H54 (cell line): ENCODE results near the gene MCF2L.

Experiments used
- DNase-seq: peaks from one replicate; pipeline ENCODE4 v3.0.0; 2011; ENCODE audit warnings: low spot score, mixed read lengths; ENCODE audit not compliant: insufficient read length
- FAIRE-seq: peaks from 3 replicates; lab custom pipeline; 2011; peaks lifted over from hg19 to GRCh38; lab: Jason Lieb, UNC
- POLR2A ChIP-seq: IDR thresholded peaks from 2 replicates; pipeline ENCODE4 v1.6.1; 2011; ENCODE audit warnings: low read depth, mild to moderate bottlenecking, low read length

The MCF2L gene

DNA sequence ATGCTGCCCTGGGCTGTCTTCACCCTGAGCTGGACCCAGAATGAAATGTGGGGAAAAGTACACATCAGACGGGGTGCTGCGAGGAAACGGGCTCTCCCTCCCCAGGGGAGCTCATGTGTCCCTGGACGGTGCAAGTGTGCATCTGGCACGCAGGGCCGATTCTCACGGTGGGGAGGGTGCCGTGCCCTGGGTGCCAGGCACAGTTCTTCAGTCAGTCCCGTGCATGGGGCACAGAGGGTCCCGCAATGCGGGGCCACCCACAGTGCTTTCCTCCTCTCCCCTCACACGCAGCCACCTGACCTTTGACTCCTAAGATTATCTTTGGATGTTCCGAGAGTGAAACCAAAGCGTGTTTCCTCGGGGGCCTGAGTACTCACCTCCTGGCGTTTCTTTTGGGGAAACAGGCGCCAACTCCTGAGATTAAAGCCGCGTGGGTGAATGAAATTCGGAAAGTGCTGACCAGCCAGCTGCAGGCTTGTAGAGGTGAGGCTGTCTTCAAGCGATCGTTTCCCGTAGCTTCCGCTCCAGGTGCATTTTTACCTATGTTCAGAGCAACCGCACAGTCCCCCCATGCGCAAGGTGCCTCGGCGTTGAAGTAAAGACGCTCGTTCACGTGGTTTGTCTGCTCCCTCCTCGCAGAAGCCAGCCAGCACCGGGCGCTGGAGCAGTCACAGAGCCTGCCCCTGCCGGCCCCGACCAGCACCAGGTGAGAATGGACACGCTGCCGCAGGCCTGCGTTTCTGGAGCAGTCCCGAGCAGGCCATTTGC is 119.1 kb downstream of the MCF2L start:
- no peak for TF ChIP-seq POLR2A
- FAIRE-seq: no peak
- DNase-seq: no peak

DNA sequence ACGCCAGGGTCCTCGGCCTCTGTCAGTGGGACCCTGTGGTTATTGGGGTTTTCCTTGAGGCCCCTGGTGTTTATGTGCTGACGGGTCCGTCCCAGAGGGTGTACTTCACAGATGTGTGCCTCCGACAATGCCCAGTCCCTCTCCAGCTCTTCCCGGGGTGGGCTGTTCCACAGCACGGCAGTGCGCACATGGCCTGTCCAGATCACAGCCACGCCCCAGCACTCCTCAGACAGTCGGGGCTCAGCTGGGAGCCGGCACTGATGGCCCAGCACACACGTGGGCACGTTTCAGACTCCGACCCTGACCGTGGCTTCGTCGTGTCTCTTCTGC is 119.6 kb downstream of the MCF2L start:
- DNase-seq: no peak
- no peak for TF ChIP-seq POLR2A
- FAIRE-seq: no peak

DNA sequence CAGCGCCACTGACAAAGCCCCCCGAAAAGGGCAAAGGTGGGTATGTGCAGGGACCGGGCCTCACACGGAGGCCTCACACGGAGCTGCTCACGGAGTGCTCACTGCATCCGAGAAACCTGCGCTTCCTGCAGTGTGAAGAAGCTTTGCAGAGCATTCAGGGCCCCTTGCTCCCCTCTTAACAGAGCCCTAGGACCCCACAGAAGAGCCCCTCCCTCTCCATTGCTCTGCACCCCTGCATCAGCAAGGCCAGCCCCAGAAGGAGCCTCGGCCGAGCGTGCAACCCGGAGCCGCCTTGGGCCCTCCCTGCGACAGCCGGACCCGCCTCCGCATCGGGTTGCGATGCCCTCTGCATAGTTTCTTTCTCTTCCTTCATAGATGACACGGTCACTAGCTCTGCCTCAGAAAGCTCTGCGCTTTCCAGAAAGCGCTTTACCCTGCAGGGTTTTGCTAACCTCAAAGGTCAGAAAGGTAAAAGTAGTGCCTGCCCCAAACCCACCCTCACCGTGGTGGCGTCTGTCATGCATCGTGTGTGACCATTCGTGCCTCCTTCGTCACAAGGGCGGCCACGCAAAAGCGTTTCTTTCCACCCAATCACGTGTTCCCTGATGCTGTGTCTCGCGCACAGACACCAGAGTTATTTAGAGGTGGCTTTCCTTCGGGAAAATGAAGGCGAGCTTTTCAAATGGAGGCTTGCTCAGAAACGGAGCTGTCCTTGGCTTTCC is 120.8 kb downstream of the MCF2L start:
- DNase-seq (no peak), FAIRE-seq (no peak)
- TF ChIP-seq POLR2A: no peak

DNA sequence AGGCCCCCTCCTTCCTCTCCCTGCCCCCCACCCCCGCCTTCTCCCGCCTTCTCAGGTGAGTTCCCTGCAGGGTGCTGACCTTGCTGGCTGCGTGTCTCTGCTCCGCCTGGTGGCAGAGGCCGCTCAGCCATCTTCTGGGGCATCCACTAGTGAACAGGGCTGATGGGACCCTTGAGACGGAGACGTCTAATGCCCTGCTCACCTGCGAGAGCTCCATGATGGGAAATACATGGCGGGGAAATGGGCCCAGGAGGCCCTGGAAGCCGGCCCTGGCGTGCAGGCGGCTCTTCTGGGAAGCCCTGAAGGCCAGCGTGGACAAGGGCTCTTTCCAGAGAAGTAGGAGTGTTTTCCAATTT is 121.4 kb downstream of the MCF2L start:
- no peak for FAIRE-seq
- DNase-seq: no peak
- TF ChIP-seq POLR2A: no peak

DNA sequence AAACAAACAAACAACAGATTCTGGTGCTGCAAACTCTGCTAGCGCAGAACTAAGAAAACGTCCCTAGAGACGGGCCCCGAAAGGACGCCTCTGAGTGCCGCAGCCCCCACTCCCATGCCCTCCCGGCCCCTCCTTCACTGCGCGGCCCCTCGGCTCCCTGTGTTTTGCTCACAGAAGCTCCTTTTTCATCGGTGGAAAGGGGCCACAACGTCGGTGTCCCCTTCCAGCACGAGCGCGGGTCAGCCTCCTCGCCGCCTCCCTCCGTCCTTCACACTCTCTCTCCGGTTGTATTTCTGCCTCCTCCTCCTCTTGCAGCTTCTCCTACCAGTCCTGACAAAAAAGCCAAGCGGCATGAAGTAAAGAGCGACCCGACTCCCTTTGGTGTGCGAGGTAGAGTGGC is 121.8 kb downstream of the MCF2L start:
- FAIRE-seq: no peak
- DNase-seq: no peak
- TF ChIP-seq POLR2A: no peak

DNA sequence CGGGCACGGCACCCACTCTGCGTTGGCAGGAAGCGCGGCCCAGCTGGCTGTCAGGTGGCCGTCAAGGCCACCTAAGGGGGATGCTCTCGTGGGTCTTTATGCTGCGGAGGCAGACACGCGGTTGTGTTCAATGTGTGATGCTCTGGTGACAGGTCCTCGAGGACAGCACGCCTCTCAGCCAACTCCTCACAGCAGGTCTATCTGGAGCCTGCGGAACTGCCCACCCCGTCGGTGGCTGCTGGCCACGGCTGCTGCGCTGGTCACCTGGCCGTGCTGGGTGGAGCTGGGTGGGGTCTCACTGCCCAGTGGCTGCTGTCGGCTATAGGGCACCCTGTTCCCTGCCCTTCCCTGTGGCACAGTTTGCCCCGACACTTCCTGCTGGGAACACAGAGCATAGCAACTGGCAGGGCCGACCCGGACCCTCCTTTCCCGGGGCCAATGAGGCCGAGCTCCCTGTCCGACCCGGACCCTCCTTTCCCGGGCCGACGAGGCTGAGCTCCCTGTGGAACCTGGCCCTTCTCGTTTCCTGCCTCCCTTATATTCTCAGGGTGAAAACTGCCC is 122.3 kb downstream of the MCF2L start:
- no peak for TF ChIP-seq POLR2A
- DNase-seq: no peak
- FAIRE-seq: no peak

DNA sequence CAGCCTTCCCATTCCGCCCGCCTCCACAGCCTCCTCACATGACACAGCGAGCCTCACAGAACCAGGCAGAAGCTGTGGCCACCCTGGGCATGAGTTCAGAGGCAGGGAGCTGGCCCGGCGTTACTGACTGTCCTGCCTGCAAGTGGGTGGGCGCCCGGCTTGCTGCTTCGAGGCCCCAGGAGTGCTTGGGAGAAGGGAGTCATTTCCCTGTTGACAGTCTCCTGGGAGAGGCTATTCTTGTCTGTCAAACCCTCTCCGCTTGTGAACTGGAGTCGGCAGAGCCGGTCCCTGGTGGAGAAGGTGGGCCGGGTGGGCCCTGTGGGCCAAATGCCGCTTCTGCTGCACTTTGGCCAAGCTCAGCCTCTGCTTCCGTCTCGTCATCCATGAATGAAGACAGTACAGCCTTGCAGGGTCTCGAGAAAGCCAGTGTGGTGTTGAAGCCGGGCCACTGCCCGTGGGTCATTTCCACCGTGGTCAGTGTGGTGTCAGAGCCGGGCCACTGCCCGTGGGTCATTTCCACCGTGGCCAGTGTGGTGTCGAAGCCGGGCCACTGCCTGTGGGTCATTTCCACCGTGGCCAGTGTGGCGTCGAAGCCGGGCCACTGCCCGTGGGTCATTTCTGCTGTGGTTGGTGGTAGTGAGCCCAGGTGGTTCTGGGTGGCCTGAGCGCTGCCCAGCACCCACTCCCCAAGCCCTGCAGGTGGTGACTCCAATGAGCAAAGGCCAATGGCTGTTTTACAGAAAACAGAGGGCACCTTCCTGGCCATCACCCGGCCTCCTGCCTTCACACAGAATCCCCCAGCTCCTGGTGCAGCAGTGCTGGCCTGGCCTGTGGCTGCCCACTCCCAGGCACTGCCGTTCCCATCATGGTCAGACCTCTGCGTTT is 123.1 kb downstream of the MCF2L start:
- DNase-seq: no peak
- no peak for FAIRE-seq

DNA sequence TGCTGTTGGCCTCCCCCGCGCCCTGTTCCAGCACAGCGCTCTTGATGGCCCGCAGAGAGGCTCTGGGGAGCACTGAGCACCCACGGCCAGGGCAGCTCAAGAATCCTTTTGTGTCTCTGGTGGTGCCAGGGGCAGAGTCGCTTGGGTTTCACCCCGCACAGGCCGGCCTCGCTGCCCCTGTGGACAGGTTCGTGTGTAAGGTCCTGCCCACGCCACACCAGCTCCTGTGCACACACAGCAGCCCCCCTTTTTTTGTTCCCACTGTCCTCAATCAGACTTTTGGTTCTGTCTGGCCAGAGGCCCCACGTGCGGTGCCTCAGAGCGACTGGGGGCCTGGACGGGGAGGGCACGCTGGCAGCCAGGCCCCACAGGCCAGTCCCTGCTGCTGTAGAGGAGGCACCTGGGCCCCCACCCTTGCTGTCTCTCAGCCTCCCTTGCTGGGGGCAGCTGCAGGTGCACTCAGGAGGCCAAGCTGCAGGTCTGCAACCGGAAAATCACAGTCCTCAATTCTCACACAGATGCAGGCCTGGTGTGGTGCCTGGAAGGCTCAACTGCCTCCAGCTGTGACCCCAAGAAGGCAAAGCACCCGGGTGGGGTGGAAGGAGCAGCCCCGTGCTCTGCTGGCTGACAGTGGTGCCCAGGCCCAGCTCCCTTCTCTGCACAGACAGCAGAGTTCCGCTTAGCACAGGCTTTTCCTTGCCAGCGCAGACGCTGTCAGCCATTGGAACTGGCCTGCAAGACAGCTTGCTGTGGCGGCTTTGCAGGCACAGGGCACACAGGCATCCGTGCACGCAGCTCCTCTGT is 124.0 kb downstream of the MCF2L start:
- FAIRE-seq: no peak
- TF ChIP-seq POLR2A: no peak
- DNase-seq: no peak

More for the DNA sequence above, 123.1 kb downstream of the MCF2L start:
- TF ChIP-seq POLR2A: no peak

DNA sequence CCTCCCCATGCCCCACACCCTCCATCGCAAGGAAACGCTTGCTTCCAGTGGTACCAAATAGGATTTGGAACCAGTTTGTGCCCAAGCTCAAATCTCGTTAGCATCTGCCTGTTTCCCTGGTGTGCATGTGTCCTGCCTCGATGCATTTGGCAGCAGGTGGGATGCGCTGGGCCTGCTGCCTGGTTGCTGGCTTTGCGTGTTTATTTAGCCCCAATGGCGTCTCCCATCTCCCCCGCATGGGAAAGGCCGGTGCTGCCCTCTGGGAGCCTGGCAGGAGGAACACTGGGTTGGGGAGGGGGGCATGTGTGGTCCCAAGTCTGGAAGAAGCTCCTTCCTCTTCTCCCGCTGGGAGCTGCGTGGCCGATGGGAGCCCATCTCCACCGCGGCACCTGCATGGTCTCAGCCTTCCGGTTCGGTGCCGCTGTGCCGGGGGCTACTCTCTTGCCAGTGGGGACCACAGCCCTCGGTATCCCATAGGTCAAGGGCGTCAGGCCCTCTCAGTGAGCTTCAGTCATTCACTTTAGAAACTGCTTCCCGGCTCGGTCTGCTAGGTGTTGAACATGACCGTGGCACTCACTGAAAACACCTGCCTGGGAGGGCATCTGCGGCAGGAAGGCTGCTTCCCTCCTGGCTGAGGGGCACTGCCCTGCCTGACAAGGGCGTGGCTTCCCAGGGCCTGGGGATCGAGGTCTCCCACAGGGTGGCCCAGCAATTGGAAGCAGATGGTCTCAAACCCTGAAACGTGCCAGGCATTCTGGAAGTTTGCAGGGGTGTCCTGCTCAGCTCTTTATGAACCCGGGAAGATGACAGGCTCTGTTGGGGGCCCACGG is 124.8 kb downstream of the MCF2L start:
- DNase-seq (no peak), FAIRE-seq (no peak)
- no peak for TF ChIP-seq POLR2A

DNA sequence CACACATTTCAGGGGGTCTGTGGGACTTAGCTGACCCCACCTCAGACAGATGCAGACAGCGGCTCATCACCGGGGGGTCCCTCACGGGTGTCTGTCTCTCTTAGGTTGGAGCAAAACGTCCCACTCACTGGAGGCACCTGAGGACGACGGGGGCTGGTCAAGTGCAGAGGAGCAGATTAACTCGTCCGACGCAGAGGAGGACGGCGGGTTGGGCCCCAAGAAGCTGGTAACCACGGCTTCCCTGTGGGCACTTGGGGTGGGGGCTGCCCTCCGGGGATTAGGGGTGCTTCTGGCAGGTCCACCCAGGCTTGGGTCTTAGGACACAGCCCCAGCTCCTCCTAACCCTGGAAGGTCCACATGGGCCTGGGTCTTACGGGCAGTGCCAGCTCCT is 125.4 kb downstream of the MCF2L start:
- DNase-seq: no peak
- TF ChIP-seq POLR2A: no peak
- no peak for FAIRE-seq

DNA sequence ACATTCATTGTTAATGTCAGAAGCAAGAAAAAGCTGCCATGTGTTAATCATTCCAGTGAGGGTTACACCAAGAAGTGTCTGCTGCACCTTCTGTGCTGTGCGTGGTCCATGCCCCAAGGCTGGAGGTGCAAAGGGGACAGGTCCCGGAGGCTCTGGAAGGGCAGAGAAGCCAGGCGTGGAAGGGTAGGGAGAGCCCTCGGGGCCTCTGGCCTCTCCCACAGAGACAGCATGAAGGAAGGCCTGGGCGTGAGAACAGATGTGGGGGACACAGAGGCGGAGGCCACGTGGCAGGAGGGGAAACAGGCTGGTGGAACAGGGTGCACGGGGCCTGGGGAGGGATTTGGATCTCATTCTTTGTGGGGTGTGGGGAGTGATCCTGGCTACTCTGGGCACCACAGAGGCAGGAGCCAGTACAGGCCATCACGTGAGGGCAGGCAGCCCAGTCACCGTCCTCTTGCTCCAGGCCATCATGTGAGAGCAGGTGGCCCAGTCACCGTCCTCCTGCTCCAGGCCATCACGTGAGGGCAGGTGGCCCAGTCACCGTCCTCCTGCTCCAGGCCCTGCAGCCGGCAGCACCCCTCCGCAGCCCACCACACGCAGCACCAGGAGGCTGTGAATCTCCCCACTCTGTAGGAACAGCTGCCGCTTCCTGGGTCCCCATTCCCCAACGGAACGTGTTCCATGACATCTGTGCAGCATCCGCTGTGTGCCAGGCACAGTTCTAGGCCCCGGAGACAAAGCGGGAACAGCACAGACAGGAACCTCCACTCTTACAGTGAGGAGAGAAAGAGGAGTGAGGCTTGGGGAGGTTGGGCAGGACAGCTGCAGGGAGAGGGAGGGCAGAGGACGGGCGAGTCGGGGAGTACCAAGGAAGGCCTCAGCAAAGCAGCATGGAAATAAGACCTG is 126.4 kb downstream of the MCF2L start:
- DNase-seq (no peak), FAIRE-seq (no peak)
- no peak for TF ChIP-seq POLR2A
